ENCODE data around the gene TRIP11. TPM values are rescaled to one million over a fixed set of nuclear protein-coding genes. Genes with fewer than 3 reads are reported as not detected.

The TRIP11 gene
- polyA plus RNA-seq, 3 donors: 6.1 to 15.6 (median 13.4) TPM

- H3K36me3 Mint-ChIP-seq: peaks cover 14 to 23% of the 10 kb centered on the region in 2 donors
- Histone ChIP-seq H3K9ac (ENCODE audit: insufficient read depth, low read length, poor library complexity, severe bottlenecking) (no peak overlapping the region), H3K9me3 (replicated peaks in 1 of 2; ENCODE audit: control insufficient read depth in 1 of 2, insufficient read depth in 1 of 2, low read length in 2 of 2) (no peaks in the 10 kb centered on the region), H3K4me2 (replicated peaks; ENCODE audit: extremely low read depth, low read length, poor library complexity, severe bottlenecking) (no peak overlapping the region), H4K20me1 (ENCODE audit: insufficient read depth, low read length) (peaks cover 23% of the 10 kb centered on the region), H3K27ac (ENCODE audit: low read depth in 1 of 2, low read length in 2 of 2) (no peak overlapping the region), H3K36me3 (replicated peaks in 1 of 2; ENCODE audit: control insufficient read depth in 1 of 2, insufficient read depth in 2 of 2, low read length in 2 of 2) (peaks cover 6 to 36% of the 10 kb centered on the region in 2 donors), H3K4me3 (replicated peaks in 1 of 3; ENCODE audit: low read depth in 2 of 3, low read length in 3 of 3) (no peak overlapping the region), H3K79me2 (ENCODE audit: insufficient read depth, low read length) (peaks cover 61% of the 10 kb centered on the region), H3K27me3 (ENCODE audit: control insufficient read depth in 2 of 2, insufficient read depth in 2 of 2, low read length in 2 of 2) (no peaks in the 10 kb centered on the region), H3K4me1 (ENCODE audit: control insufficient read depth in 1 of 2, insufficient read depth in 2 of 2, low read length in 2 of 2) (peaks cover 22 to 31% of the 10 kb centered on the region in 2 donors), H2AFZ (ENCODE audit: insufficient read depth, low read depth, low read length, poor library complexity, severe bottlenecking) (no peak overlapping the region)
- intact Hi-C loops (cut with micrococcal nuclease): no loop called here
- no peak for DNase-seq
- H3K4me3 Mint-ChIP-seq: no peak overlapping the region
- 100% methylated on average over 1 of the region's 1 CpG for WGBS (ENCODE audit: insufficient coverage)
- H3K4me1 Mint-ChIP-seq: peaks cover 34% of the 10 kb centered on the region
- H3K27ac Mint-ChIP-seq: no peak overlapping the region
- no peak for TF ChIP-seq CTCF (IDR thresholded peaks at IDR 0.05)
- H3K27me3 Mint-ChIP-seq (ENCODE audit: low read depth in 3 of 3): no peaks in the 10 kb centered on the region
- H3K9me3 Mint-ChIP-seq: peaks cover 0 to 3% (median 0%) of the 10 kb centered on the region in 7 donors
These were observed 4.0 kb downstream of the TRIP11 start for GRCh38 chr14:92035890-92036289.

- Histone ChIP-seq H3K27me3 (ENCODE audit: control insufficient read depth in 2 of 2, insufficient read depth in 2 of 2, low read length in 2 of 2) (no peaks in the 10 kb centered on the region), H3K36me3 (replicated peaks in 1 of 2; ENCODE audit: control insufficient read depth in 1 of 2, insufficient read depth in 2 of 2, low read length in 2 of 2) (peaks cover 13 to 51% of the 10 kb centered on the region in 2 donors), H3K79me2 (ENCODE audit: insufficient read depth, low read length) (peaks cover 54% of the 10 kb centered on the region), H3K9ac (ENCODE audit: insufficient read depth, low read length, poor library complexity, severe bottlenecking) (no peak overlapping the region), H3K4me1 (ENCODE audit: control insufficient read depth in 1 of 2, insufficient read depth in 2 of 2, low read length in 2 of 2) (peaks cover 15 to 20% of the 10 kb centered on the region in 2 donors), H3K27ac (ENCODE audit: low read depth in 1 of 2, low read length in 2 of 2) (no peak overlapping the region), H3K4me3 (replicated peaks in 1 of 3; ENCODE audit: low read depth in 2 of 3, low read length in 3 of 3) (no peak overlapping the region), H3K9me3 (replicated peaks in 1 of 2; ENCODE audit: control insufficient read depth in 1 of 2, insufficient read depth in 1 of 2, low read length in 2 of 2) (no peaks in the 10 kb centered on the region), H2AFZ (ENCODE audit: insufficient read depth, low read depth, low read length, poor library complexity, severe bottlenecking) (no peak overlapping the region), H4K20me1 (ENCODE audit: insufficient read depth, low read length) (peaks cover 23% of the 10 kb centered on the region), H3K4me2 (replicated peaks; ENCODE audit: extremely low read depth, low read length, poor library complexity, severe bottlenecking) (no peak overlapping the region)
- 100% methylated on average over 5 of the region's 11 CpGs for WGBS (ENCODE audit: insufficient coverage)
- H3K4me1 Mint-ChIP-seq: peaks cover 25% of the 10 kb centered on the region
- H3K9me3 Mint-ChIP-seq: peaks cover 0 to 3% (median 0%) of the 10 kb centered on the region in 7 donors
- intact Hi-C loops (cut with micrococcal nuclease): no loop called here
- no peak for TF ChIP-seq CTCF (IDR thresholded peaks at IDR 0.05)
- H3K27ac Mint-ChIP-seq: peak overlapping the region in 4 of 7 donors; percentile 0 to 55 (median 11)
- H3K4me3 Mint-ChIP-seq: no peak overlapping the region
- no peaks in the 10 kb centered on the region for H3K27me3 Mint-ChIP-seq (ENCODE audit: low read depth in 3 of 3)
- DNase-seq: no peak
- H3K36me3 Mint-ChIP-seq: peaks cover 21 to 34% of the 10 kb centered on the region in 2 donors
These were observed 5.8 kb downstream of the TRIP11 start for GRCh38 chr14:92033906-92034687.
